Measurements from ENCODE around the gene GLIS1. TPM values are rescaled to one million over a fixed set of nuclear protein-coding genes. Genes with fewer than 3 reads are reported as not detected.

The GLIS1 gene
- total and polyA plus RNA-seq, 2 experiments from 2014 or later: 0.77 to 0.95 TPM

- Histone ChIP-seq H3K36me3 (no peaks in the 10 kb centered on the region), H3K4me1 (ENCODE audit: low read depth) (no peaks in the 10 kb centered on the region), H3K27me3 (no peaks in the 10 kb centered on the region), H3K27ac (no peak overlapping the region), H3K4me3 (no peak overlapping the region), H3K9me3 (ENCODE audit: low read depth) (no peaks in the 10 kb centered on the region)
- TF ChIP-seq CTCF (IDR thresholded peaks at IDR 0.05; ENCODE audit: low read depth, low read length): no peak
- no peak for DNase-seq (ENCODE audit: low read depth in 1 of 2, low spot score in 1 of 2)
These were observed 123.9 kb downstream of the GLIS1 start for GRCh38 chr1:53615101-53615500.

- Histone ChIP-seq H3K27me3 (no peaks in the 10 kb centered on the region), H3K4me3 (no peak overlapping the region), H3K36me3 (no peaks in the 10 kb centered on the region), H3K27ac (no peak overlapping the region), H3K9me3 (ENCODE audit: low read depth) (no peaks in the 10 kb centered on the region), H3K4me1 (ENCODE audit: low read depth) (no peaks in the 10 kb centered on the region)
- no peak for TF ChIP-seq CTCF (IDR thresholded peaks at IDR 0.05; ENCODE audit: low read depth, low read length)
- no peak for DNase-seq (ENCODE audit: low read depth in 1 of 2, low spot score in 1 of 2)
These were observed 124.5 kb downstream of the GLIS1 start for GRCh38 chr1:53614231-53615021.

GRCh38 chr1:53608676-53609075 is 130.3 kb downstream of the GLIS1 start:
- Histone ChIP-seq H3K27ac (no peak overlapping the region), H3K9me3 (ENCODE audit: low read depth) (no peaks in the 10 kb centered on the region), H3K4me3 (no peak overlapping the region), H3K36me3 (no peaks in the 10 kb centered on the region), H3K4me1 (ENCODE audit: low read depth) (no peaks in the 10 kb centered on the region), H3K27me3 (no peaks in the 10 kb centered on the region)
- no peak for DNase-seq (ENCODE audit: low read depth in 1 of 2, low spot score in 1 of 2)
- no peak for TF ChIP-seq CTCF (IDR thresholded peaks at IDR 0.05; ENCODE audit: low read depth, low read length)

GRCh38 chr1:53608071-53608470 is 130.9 kb downstream of the GLIS1 start:
- TF ChIP-seq CTCF (IDR thresholded peaks at IDR 0.05; ENCODE audit: low read depth, low read length): no peak
- H3K4me3 ChIP-seq: no peak overlapping the region
- H3K27ac ChIP-seq: no peak overlapping the region
- H3K4me1 ChIP-seq (ENCODE audit: low read depth): no peaks in the 10 kb centered on the region
- H3K9me3 ChIP-seq (ENCODE audit: low read depth): no peaks in the 10 kb centered on the region
- DNase-seq (ENCODE audit: low read depth in 1 of 2, low spot score in 1 of 2): no peak
- H3K36me3 ChIP-seq: no peaks in the 10 kb centered on the region
- H3K27me3 ChIP-seq: no peaks in the 10 kb centered on the region

GRCh38 chr1:53606651-53607051 is 132.3 kb downstream of the GLIS1 start:
- no peaks in the 10 kb centered on the region for H3K9me3 ChIP-seq (ENCODE audit: low read depth)
- TF ChIP-seq CTCF (IDR thresholded peaks at IDR 0.05; ENCODE audit: low read depth, low read length): no peak
- H3K36me3 ChIP-seq: no peaks in the 10 kb centered on the region
- H3K27me3 ChIP-seq: no peaks in the 10 kb centered on the region
- no peak for DNase-seq (ENCODE audit: low read depth in 1 of 2, low spot score in 1 of 2)
- H3K4me1 ChIP-seq (ENCODE audit: low read depth): no peaks in the 10 kb centered on the region
- H3K4me3 ChIP-seq: no peak overlapping the region
- H3K27ac ChIP-seq: no peak overlapping the region

Measured in cardiac muscle cell (in vitro differentiated cells and primary cell).